ENCODE data around the gene CABP7.

CABP7 gene

GRCh38 chr22:29719899-29720645 is at the start of gene CABP7:
Gene CABP7 (plus strand): TSS chr22:29720003. CDS start chr22:29720425, 422 bp downstream.
- no peak for DNase-seq (ENCODE audit: low read depth in 2 of 2)

- DNase-seq (ENCODE audit: low read depth in 2 of 2): no peak
These were observed 49.2 kb upstream of the CABP7 start for GRCh38 chr22:29670626-29671025.

- no peak for DNase-seq (ENCODE audit: low read depth in 2 of 2)
These were observed 46.3 kb upstream of the CABP7 start for GRCh38 chr22:29673361-29674066.

GRCh38 chr22:29674121-29674520 is 45.7 kb upstream of the CABP7 start:
- no peak for DNase-seq (ENCODE audit: low read depth in 2 of 2)

GRCh38 chr22:29679316-29679715 is 40.5 kb upstream of the CABP7 start:
- no peak for DNase-seq (ENCODE audit: low read depth in 2 of 2)

GRCh38 chr22:29683536-29683935 is 36.3 kb upstream of the CABP7 start:
- no peak for DNase-seq (ENCODE audit: low read depth in 2 of 2)

GRCh38 chr22:29684244-29684643 is 35.6 kb upstream of the CABP7 start:
- no peak for DNase-seq (ENCODE audit: low read depth in 2 of 2)

- DNase-seq (ENCODE audit: low read depth in 2 of 2): no peak
These were observed 30.5 kb upstream of the CABP7 start for GRCh38 chr22:29689206-29689879.

- DNase-seq (ENCODE audit: low read depth in 2 of 2): no peak
These were observed 30.0 kb upstream of the CABP7 start for GRCh38 chr22:29689880-29690213.

- no peak for DNase-seq (ENCODE audit: low read depth in 2 of 2)
These were observed 29.3 kb upstream of the CABP7 start for GRCh38 chr22:29690476-29690875.

- DNase-seq (ENCODE audit: low read depth in 2 of 2): no peak
These were observed 28.0 kb upstream of the CABP7 start for GRCh38 chr22:29691636-29692326.

GRCh38 chr22:29692327-29692640 is 27.5 kb upstream of the CABP7 start:
- no peak for DNase-seq (ENCODE audit: low read depth in 2 of 2)

GRCh38 chr22:29693161-29693560 is 26.6 kb upstream of the CABP7 start:
- no peak for DNase-seq (ENCODE audit: low read depth in 2 of 2)

GRCh38 chr22:29693671-29694070 is 26.1 kb upstream of the CABP7 start:
- DNase-seq (ENCODE audit: low read depth in 2 of 2): no peak

- DNase-seq (ENCODE audit: low read depth in 2 of 2): no peak
These were observed 24.5 kb upstream of the CABP7 start for GRCh38 chr22:29695129-29695926.

GRCh38 chr22:29697853-29698598 is 21.8 kb upstream of the CABP7 start:
- no peak for DNase-seq (ENCODE audit: low read depth in 2 of 2)

- no peak for DNase-seq (ENCODE audit: low read depth in 2 of 2)
These were observed 19.4 kb upstream of the CABP7 start for GRCh38 chr22:29700206-29700899.

GRCh38 chr22:29700900-29701154 is 19.0 kb upstream of the CABP7 start:
- DNase-seq (ENCODE audit: low read depth in 2 of 2): no peak

GRCh38 chr22:29701155-29701999 is 18.4 kb upstream of the CABP7 start:
- DNase-seq (ENCODE audit: low read depth in 2 of 2): no peak
